Memory B cell (primary cell): ENCODE results near the gene NFATC2.
"Not testable (repeated sequence)": the region's sequence is repeated elsewhere in the genome, so short reads cannot be mapped to it uniquely, and the experiment has no call there.

ENCODE experiments used
- ATAC-seq: fragments of 150-1000 bp; cut with Tn5 transposase; 2 replicates; pipeline ENCODE4 v1.10.0; 2021; ENCODE audit warnings: low read depth, mild to moderate bottlenecking, moderate library complexity
- DNase-seq, 2 donors: peaks; one replicate each; pipeline ENCODE4 v3.0.0; 2022; ENCODE audit warnings: low spot score in 2 of 2
- H3K27ac Mint-ChIP-seq: one replicate; pipeline ENCODE4 v1.8.0; 2022; ENCODE audit warnings: mild to moderate bottlenecking, moderate library complexity, mixed read lengths
- H3K27me3 Mint-ChIP-seq: one replicate; pipeline ENCODE4 v1.8.0; 2022; ENCODE audit warnings: mixed read lengths
- H3K36me3 Mint-ChIP-seq: one replicate; pipeline ENCODE4 v1.8.0; 2022; ENCODE audit warnings: mild to moderate bottlenecking, mixed read lengths
- H3K4me1 Mint-ChIP-seq: one replicate; pipeline ENCODE4 v1.8.0; 2022; ENCODE audit warnings: mixed read lengths
- H3K4me3 Mint-ChIP-seq: one replicate; pipeline ENCODE4 v1.8.0; 2022; ENCODE audit warnings: mild to moderate bottlenecking, moderate library complexity, mixed read lengths
- H3K9me3 Mint-ChIP-seq: one replicate; pipeline ENCODE4 v1.8.0; 2022; ENCODE audit warnings: mixed read lengths

NFATC2 gene

DNA sequence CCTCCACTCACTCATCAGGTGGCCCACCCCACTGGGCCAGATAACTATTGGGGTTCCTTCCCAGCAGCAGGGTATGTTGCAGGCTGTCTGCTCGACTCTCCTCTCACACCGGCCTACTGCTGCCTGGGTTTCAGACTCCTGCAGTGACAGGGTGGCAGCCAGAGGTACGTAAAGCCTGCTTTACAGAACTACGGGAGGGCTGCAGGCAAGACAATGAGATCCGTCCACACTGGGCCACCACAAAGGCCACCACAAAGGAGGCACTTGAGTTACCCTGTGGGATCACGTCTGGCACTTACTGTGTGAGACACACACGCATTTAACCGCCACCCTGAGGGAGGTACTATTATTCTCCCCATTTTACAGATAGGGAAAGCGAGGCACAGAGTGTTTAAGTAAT is 78.5 kb downstream of the NFATC2 start:
- no peaks in the 10 kb centered on the region for H3K27me3 Mint-ChIP-seq
- H3K36me3 Mint-ChIP-seq: peaks cover 32% of the 10 kb centered on the region
- H3K27ac Mint-ChIP-seq: no peak overlapping the region
- peaks cover 4% of the 10 kb centered on the region for H3K9me3 Mint-ChIP-seq
- H3K4me1 Mint-ChIP-seq: peaks cover 10% of the 10 kb centered on the region
- DNase-seq (no peak), ATAC-seq (no peak)
- no peak overlapping the region for H3K4me3 Mint-ChIP-seq

DNA sequence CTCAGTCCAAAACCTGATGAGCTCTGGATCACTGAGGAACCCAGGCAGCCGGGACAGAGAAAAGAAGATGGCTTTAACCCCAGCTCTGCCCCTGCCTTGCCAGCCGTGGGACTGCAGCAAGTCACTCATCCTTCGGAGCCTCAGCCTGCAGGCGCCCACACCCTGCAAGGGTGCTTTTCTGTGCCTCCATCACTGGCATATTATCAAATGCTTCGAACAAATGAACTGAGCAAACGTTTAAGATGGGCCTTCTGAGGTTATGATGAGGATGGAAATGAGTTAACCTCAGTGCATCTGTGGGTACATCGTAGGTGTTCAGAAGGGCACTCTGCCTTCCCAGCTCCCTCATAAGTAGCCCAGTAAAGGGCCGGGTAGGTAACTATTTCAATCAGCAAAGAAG is 79.0 kb downstream of the NFATC2 start:
- peaks cover 11% of the 10 kb centered on the region for H3K4me1 Mint-ChIP-seq
- ATAC-seq (no peak), DNase-seq (no peak)
- H3K4me3 Mint-ChIP-seq: no peak overlapping the region
- peaks cover 5% of the 10 kb centered on the region for H3K9me3 Mint-ChIP-seq
- peaks cover 32% of the 10 kb centered on the region for H3K36me3 Mint-ChIP-seq
- H3K27me3 Mint-ChIP-seq: no peaks in the 10 kb centered on the region
- H3K27ac Mint-ChIP-seq: no peak overlapping the region

DNA sequence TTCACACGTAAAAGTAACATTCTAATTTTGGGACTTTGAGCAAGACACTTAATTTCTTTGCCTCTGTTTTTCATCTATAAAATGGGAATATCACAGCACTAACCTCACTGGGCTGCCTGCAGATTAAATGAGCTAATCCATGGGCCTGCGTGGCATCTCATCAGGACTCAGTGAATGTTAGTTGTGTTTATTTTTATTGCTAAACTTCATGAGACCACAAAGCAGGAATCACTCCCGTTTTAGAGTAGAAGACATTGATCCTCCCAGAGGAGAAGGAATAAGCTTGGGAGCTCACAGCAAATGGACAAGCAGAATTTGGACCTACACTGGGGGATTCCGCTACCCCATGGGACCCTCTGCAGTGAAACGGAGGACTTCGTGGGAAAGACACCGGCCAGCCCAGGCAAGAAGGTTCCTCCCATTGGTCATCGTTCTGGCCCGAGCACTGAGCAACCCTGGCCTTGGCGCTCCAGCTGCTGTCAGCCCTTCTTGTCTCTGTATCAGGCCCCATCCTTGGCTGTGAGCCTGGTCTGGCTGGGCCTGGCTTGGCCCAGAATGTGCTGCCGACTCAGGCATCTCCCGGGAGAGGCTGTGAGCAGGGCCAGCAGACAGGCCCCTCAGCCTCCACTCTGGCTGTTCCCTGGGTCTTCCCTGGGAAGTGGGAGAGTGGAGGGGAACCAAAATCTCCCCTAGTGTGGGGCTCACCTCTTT is 79.8 kb downstream of the NFATC2 start:
- H3K36me3 Mint-ChIP-seq: peaks cover 29% of the 10 kb centered on the region
- H3K4me1 Mint-ChIP-seq: peaks cover 11% of the 10 kb centered on the region
- ATAC-seq (no peak), DNase-seq (no peak)
- peaks cover 5% of the 10 kb centered on the region for H3K9me3 Mint-ChIP-seq
- no peak overlapping the region for H3K4me3 Mint-ChIP-seq
- peak overlapping the region; percentile 62 for H3K27ac Mint-ChIP-seq
- no peaks in the 10 kb centered on the region for H3K27me3 Mint-ChIP-seq

DNA sequence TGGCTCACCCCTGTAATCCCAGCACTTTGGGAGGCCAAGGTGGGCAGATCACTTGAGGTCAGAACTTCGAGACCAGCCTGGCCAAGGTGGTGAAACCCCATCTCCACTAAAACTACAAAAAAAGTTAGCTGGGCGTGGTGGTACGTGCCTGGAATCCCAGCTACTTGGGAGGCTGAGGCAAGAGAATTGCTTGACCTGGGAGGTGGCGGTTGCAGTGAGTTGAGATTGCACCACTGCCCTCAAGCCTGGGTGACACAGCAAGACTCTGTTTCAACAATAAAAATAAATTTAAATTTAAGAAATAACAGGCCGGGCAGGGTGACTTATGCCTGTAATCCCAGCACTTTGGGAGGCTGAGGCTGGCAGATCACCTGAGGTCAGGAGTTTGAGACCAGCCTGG is 80.7 kb downstream of the NFATC2 start:
- not testable (repeated sequence) for H3K4me3 Mint-ChIP-seq

DNA sequence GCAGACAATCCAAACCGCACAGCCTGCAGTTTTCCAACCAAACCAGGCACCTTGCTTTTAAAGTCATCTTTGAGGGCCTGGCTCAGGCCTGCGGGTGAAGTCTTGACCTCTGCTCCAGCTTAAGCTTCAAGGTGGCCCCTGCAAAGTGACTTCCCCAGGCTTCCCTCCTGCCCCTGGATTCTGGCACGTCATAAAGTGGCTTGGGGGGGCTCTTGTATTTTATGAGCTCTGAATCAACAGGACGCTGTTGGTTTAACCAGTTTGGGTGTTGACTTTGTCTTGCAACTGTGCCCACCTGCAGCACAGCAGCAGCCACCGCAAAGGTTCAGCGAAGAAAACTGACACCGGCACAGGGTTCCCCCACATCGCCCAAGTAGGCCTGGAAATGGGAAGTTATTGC is 81.2 kb downstream of the NFATC2 start:
- Mint-ChIP-seq H3K36me3 (peaks cover 23% of the 10 kb centered on the region), H3K27ac (peak overlapping the region; percentile 91), H3K4me3 (no peak overlapping the region), H3K27me3 (no peaks in the 10 kb centered on the region), H3K9me3 (peaks cover 5% of the 10 kb centered on the region), H3K4me1 (peaks cover 22% of the 10 kb centered on the region)
- ATAC-seq (no peak), DNase-seq (no peak)

More for the DNA sequence above, 80.7 kb downstream of the NFATC2 start:
- H3K27me3 Mint-ChIP-seq, DNase-seq, ATAC-seq, H3K9me3 Mint-ChIP-seq: not testable (repeated sequence)
- Mint-ChIP-seq H3K36me3 (peaks cover 26% of the 10 kb centered on the region), H3K27ac (peak overlapping the region; percentile 91), H3K4me1 (peaks cover 18% of the 10 kb centered on the region)

DNA sequence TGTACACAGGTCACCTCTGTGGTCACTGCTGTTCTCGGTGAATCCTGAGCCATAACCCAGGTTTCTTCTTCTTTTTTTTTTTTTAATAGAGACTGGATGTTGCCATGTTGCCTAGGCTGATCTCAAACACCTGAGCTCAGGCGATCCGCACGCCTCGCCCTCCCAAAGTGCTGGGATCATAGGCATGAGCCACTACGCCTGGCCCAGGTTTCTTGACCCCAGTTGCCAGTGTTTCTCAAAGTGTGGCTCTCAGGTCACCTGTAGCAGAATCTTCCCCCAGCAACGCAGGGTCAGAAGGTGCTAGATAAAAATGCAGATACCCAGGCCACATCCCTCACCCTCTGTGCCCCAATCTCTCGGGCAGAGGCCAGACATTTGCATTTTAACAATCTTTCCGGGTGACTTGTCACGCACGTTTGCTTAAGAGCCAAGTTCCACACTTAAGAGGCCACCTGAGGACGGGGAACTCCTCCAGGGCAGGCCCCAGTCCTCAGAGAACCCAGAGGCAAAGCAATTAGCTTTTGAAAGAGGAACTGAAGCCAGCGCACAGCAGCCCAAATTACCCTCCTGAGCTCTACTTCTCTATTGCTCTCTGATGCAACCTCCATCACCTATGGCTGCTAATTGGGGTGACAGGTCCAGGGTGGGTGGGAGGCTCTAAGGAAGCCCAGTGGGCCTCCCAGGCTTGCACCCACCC is 81.8 kb downstream of the NFATC2 start:
- H3K4me1 Mint-ChIP-seq: peaks cover 22% of the 10 kb centered on the region
- H3K27me3 Mint-ChIP-seq: no peaks in the 10 kb centered on the region
- peak overlapping the region; percentile 91 for H3K27ac Mint-ChIP-seq
- H3K9me3 Mint-ChIP-seq: peaks cover 5% of the 10 kb centered on the region
- H3K36me3 Mint-ChIP-seq: peaks cover 20% of the 10 kb centered on the region
- no peak overlapping the region for H3K4me3 Mint-ChIP-seq
- DNase-seq: peak; percentile 51 to 67
- ATAC-seq: peak; percentile 97

DNA sequence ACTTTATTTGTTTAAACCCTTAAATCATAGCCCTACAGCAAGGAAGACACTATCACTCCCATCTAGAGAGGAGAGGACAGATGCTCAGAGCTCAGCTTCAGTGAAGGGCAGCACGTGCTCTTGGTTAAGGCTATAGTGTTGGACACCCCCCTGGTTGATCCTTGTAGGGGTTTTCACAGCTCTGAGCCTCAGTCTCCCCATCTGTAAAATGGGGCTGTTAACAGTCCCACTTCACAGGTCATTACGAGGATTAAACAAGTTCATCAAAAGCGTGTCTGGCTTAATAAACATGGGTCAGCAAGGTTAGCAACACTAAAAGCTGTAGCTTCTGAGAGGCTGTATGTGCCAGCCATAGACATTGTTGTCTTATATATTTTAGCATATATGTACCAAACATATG is 82.4 kb downstream of the NFATC2 start:
- DNase-seq: no peak
- Mint-ChIP-seq H3K27me3 (no peaks in the 10 kb centered on the region), H3K4me1 (peaks cover 25% of the 10 kb centered on the region), H3K27ac (no peak overlapping the region), H3K9me3 (peaks cover 5% of the 10 kb centered on the region), H3K4me3 (no peak overlapping the region), H3K36me3 (peaks cover 18% of the 10 kb centered on the region)
- ATAC-seq: no peak

DNA sequence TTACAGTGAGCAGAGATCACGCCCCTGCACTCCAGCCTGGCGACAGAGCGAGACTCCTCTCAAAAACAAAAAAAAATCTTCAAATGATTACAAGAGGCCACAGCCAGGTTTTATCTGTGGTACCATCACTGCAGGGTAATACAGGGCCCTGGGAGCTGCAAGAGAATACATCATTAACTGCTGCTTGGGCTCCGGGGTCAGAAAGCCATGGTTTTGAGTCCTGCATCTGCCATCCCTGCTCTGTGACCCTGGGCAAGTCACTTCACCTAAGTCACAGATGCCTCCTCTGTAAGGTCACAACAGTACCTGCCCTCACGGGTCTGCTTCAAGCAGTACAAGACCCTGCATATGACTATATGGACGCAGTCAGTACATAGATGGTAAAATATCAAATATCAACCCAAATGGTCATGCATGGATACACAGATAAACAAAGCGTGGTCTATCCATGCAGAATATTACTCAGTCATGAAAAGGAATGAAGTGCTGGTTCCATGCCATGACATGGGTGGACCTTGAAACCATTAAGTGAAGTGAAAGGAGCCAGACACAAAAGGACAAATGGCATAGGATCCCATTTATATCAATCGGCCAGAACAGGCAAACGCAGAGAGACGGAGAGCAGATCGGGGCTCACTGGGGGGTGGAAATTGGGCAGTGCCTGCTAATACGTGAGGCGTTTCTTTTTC is 83.6 kb downstream of the NFATC2 start:
- ATAC-seq (no peak), DNase-seq (no peak)
- Mint-ChIP-seq H3K27ac (peak overlapping the region; percentile 75), H3K9me3 (peaks cover 5% of the 10 kb centered on the region), H3K4me3 (no peak overlapping the region), H3K36me3 (peaks cover 22% of the 10 kb centered on the region), H3K27me3 (no peaks in the 10 kb centered on the region), H3K4me1 (peaks cover 27% of the 10 kb centered on the region)

DNA sequence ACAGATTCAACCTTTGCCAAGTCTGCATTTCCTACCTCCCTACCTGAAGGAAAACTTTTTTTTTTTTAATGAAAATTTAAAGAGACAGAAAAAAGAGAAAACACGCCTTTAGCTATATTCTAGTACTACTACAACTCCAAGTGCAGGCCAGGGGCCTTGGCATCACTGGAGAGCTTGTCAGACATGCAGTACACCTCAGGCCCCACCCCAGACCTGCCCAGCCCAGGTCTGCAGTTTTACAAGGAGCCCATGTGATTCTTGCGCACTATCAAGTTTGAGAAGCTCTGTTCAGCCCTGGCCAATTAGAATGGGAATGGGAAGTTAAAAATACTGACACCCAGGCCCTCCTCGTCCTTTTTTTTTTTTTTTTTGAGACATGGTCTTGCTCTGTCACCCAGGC is 85.0 kb downstream of the NFATC2 start:
- Mint-ChIP-seq H3K9me3 (peaks cover 5% of the 10 kb centered on the region), H3K27ac (no peak overlapping the region), H3K4me1 (peaks cover 27% of the 10 kb centered on the region), H3K27me3 (no peaks in the 10 kb centered on the region), H3K4me3 (peak overlapping the region; percentile 44), H3K36me3 (peaks cover 31% of the 10 kb centered on the region)
- no peak for DNase-seq
- no peak for ATAC-seq

DNA sequence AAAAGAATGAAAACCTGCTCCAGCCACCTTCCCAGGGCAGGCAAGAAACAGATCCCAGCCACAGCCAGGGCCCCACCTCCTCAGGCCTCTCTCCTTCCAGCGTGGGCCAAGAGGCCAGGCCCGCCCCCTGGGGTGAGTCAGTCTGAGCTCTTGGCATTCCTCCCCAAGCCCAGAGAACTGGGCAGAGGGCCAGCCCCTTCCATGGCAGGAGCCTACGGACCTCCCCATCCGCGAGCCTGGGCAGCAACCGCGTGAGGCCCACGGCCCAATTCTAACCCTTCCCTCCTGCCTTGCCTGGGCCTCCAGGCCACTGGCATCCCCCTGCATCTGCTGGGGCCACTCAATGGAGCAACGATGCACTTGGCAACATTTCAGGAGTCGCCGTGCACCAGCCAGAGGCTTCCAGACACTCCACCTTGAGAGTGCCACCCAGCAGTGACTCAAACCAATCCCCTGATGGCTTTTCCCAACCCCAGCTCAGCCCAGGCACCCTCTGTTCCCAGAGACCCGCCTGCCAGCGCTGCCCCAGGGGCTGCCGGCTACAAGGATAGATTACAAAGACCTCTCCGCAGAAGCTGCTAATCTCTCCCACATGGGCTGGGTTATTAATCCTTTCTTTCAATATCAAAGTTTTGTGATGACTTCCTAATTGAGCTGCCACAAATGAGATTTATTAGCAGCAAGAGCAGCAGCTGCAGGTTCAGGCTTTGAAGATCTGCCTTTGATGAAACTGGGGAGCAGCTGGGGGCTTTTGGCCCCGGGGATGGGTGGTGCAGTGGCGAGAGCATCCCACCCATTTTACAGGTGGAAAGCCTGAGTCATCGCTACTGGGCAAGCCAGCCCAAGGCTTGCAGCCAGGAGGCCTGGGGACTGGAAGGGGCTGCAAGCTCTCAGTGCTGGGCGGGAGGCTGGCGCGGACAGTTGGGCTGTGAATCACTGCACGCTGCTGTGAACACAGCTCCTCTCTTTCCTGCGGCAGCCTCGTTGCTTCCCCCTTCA is 85.7 kb downstream of the NFATC2 start:
- no peak for ATAC-seq

DNA sequence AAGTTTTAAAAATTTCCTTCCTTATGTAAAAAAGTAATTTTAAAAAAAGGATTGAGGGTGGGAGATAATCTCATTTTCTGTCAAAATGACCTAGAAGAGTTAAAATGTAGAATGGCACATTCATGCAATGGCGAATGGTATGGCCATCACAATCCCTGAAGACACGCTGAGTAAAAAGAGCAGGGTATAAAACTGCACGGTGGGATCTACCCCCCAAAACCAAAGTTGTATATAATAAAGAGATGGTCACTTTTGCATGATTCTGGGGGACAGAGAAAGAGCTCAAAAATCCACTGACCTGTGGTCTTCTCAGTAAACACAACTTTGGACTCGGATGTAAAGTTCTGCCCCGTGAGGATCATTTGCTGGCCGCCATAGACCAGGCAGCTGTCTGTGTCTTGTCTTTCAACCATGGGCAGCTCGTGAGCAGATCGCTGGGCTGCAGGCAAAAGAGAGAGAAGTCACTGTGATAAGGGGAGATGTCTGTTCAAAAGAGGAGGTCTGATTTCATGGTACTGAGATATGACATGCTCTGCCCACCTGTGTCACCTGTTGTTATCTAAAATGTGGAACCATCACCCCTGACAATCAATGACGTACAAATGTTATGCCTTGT is 88.2 kb downstream of the NFATC2 start:
- Mint-ChIP-seq H3K27ac (no peak overlapping the region), H3K36me3 (peaks cover 41% of the 10 kb centered on the region), H3K9me3 (peaks cover 3% of the 10 kb centered on the region), H3K4me1 (peaks cover 29% of the 10 kb centered on the region), H3K4me3 (no peak overlapping the region), H3K27me3 (no peaks in the 10 kb centered on the region)
- no peak for ATAC-seq
- no peak for DNase-seq

More for the DNA sequence above, 85.7 kb downstream of the NFATC2 start:
- Mint-ChIP-seq H3K27ac (peak overlapping the region; percentile 70), H3K4me3 (peak overlapping the region; percentile 44), H3K4me1 (peaks cover 27% of the 10 kb centered on the region), H3K27me3 (no peaks in the 10 kb centered on the region), H3K9me3 (peaks cover 5% of the 10 kb centered on the region), H3K36me3 (peaks cover 38% of the 10 kb centered on the region)
- DNase-seq: no peak

DNA sequence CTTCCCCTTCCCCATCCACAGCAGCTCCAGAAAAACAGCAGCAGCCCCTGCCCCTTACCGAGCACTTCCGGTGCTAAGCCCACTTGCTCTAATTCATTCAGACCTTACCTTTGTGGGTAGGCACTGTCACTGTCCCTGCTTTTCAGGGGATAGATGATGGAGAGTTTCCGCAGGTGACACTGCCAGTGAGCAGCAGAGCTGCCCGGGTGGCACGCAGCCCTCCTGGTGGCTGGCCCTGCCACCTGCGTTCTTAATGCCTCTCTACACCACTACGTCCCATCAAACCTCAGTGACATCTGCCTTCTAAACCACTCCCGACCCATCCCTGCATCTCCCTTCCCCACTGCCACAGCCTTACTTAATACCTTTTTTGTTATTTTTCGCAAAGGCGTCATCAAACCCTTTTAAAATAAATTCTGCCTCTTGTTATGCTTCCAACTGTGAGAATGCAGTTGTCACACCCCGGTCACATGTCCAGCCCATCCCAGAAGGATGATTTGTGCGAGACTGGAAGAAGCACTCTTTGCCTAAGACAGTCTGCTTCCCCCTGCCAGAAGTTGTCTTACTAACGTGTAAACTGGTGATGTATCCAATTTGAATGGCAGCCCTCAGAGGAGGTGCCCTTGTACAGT is 89.7 kb downstream of the NFATC2 start:
- peak overlapping the region; percentile 24 for H3K27ac Mint-ChIP-seq
- H3K4me1 Mint-ChIP-seq: peaks cover 29% of the 10 kb centered on the region

More for the DNA sequence above, 89.7 kb downstream of the NFATC2 start:
- ATAC-seq: no peak
- Mint-ChIP-seq H3K27me3 (no peaks in the 10 kb centered on the region), H3K36me3 (peaks cover 45% of the 10 kb centered on the region), H3K4me3 (no peak overlapping the region), H3K9me3 (no peaks in the 10 kb centered on the region)
- DNase-seq: no peak
